Brain microvascular endothelial cell (primary cell): ENCODE results near the gene PDSS2.
"Not testable (repeated sequence)": the region's sequence is repeated elsewhere in the genome, so short reads cannot be mapped to it uniquely, and the experiment has no call there.

Experiments
- DNase-seq: peaks from one replicate; pipeline ENCODE4 v3.0.0-alpha.2; 2020
- H3K27ac ChIP-seq: fragments of 250-450 bp; sonication (Bioruptor Pico); 2 replicates; pipeline ENCODE4 v1.5.1; 2020; ENCODE audit warnings: mild to moderate bottlenecking, moderate library complexity
- H3K27me3 ChIP-seq: fragments of 250-450 bp; sonication (Bioruptor Pico); replicated peaks from 2 replicates; pipeline ENCODE4 v1.5.1; 2020; ENCODE audit warnings: mild to moderate bottlenecking
- H3K36me3 ChIP-seq: fragments of 250-450 bp; sonication (Bioruptor Pico); replicated peaks from 2 replicates; pipeline ENCODE4 v1.5.1; 2020; ENCODE audit warnings: mild to moderate bottlenecking
- H3K4me3 ChIP-seq: 2 replicates; pipeline ENCODE4 v1.5.1; 2011; ENCODE audit warnings: low read depth, mild to moderate bottlenecking, control low read depth, low read length, moderate library complexity
- in situ Hi-C: cut with HindIII; loops from 2 replicates; pipeline ENCODE4 v1.10.0; 2017; ENCODE audit warnings: low sequenced_read_pairs, low pct_ligation_motif_present
- TF ChIP-seq, protein P1 (sequence below): IDR thresholded peaks from 2 replicates; pipeline ENCODE4 v1.5.1; 2011; ENCODE audit warnings: low read depth, mild to moderate bottlenecking, moderate library complexity, low read length, control low read depth, inconsistent platforms; ENCODE audit errors: missing control alignments

PDSS2 gene

DNA sequence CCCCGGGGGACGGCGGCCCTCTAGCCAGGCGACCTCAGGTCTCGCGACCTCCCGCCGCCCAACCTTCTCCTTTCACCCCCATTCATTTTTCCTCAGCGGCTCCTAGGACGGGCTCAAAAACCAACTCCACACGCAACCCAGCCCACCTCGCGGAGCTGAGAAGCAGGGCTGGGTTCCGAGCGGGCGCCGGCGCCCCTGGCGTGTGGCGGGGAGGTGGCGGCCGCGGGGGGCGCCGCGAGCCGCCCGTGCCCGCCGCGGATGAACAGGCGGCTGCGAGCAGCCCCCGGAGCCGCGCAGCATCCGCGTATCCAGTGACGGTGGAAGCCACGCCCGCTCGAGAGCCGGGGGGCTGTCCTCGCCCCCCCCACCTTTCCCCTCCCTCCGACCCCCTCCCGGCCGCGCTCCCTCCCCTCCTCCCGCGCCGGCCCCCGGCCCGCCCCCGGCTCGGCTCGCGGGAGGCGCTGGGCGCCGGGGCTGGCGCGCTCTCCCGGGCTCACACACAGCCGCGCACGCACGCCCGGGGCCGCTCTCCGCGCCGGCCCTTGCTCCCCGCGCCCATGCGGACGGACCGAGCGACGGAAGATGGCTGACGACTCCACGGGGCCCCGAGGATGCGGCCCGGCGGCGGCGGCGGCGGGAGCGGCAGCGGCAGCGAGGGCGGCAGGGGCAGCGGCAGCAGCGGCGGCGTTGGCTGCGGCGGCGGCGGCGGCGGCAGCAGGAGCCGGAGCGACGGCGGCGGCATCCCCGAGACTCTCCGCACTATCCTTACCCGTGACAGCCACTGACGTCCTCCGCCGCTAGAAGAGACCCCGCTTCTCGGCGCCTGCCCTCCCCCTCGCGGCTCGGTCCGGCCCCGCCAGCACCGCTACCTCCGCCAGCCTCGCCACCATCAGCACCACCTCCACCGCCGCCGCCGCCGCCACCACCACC lies 30.5 kb upstream of the PDSS2 start, which contains the start of gene SOBP:
TSS of gene SOBP (plus strand) at position 482 of the 930 bp plus-strand sequence. CDS start 500 bp downstream, outside the sequence.
- TF ChIP-seq, protein P1, sequence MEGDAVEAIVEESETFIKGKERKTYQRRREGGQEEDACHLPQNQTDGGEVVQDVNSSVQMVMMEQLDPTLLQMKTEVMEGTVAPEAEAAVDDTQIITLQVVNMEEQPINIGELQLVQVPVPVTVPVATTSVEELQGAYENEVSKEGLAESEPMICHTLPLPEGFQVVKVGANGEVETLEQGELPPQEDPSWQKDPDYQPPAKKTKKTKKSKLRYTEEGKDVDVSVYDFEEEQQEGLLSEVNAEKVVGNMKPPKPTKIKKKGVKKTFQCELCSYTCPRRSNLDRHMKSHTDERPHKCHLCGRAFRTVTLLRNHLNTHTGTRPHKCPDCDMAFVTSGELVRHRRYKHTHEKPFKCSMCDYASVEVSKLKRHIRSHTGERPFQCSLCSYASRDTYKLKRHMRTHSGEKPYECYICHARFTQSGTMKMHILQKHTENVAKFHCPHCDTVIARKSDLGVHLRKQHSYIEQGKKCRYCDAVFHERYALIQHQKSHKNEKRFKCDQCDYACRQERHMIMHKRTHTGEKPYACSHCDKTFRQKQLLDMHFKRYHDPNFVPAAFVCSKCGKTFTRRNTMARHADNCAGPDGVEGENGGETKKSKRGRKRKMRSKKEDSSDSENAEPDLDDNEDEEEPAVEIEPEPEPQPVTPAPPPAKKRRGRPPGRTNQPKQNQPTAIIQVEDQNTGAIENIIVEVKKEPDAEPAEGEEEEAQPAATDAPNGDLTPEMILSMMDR = no peak
- in situ Hi-C loops = no loop called here
- Histone ChIP-seq H3K4me3 (peak within 1 kb of the TSS; percentile 57), H3K27ac (no peak within 1 kb of the TSS), H3K27me3 (peaks cover 8% of the 10 kb centered on the region), H3K36me3 (no peaks in the 10 kb centered on the region)
- DNase-seq = no peak

DNA sequence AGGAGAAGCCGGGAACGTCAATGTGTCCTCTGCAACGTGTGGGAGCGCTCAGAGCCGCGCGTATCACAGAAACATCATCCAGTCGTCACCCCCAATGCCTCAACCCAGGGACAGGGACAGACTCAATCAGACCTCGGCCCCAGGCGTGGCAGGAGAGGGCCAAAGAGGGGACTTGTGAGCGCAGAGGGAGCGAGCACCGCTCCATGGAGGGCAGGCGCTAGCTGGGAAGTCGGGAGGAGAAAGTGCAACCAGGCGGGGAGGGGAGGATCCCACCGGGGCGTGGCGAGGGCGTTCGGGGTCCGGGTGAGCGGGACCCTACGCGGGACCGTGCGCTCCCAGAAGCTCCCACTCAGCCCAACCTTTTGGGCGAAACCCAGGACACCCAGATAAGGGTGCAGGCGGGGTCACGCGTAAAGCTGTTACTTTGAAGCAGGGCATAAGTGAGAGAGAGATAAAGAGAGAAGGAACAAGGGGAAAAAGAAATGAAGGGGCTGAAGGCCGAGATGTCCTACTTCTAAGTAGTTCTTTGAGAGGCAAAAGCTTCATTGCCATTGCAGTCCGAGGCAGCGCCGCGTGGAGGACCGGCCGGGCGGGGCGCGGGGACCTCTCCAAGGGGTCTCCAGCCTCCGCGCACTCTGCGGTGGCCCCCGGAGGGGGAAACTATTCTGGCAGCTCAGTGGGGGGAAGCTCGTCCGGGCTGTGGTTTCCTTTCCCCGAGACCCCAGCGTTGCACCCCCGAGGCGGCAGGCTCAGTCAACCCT lies 29.7 kb upstream of the PDSS2 start:
- peak overlapping the region; percentile 57 for H3K4me3 ChIP-seq
- peaks cover 8% of the 10 kb centered on the region for H3K27me3 ChIP-seq
- in situ Hi-C loops = no loop called here
- TF ChIP-seq, protein P1 = no peak
- no peaks in the 10 kb centered on the region for H3K36me3 ChIP-seq
- H3K27ac ChIP-seq = no peak overlapping the region
- DNase-seq = no peak

DNA sequence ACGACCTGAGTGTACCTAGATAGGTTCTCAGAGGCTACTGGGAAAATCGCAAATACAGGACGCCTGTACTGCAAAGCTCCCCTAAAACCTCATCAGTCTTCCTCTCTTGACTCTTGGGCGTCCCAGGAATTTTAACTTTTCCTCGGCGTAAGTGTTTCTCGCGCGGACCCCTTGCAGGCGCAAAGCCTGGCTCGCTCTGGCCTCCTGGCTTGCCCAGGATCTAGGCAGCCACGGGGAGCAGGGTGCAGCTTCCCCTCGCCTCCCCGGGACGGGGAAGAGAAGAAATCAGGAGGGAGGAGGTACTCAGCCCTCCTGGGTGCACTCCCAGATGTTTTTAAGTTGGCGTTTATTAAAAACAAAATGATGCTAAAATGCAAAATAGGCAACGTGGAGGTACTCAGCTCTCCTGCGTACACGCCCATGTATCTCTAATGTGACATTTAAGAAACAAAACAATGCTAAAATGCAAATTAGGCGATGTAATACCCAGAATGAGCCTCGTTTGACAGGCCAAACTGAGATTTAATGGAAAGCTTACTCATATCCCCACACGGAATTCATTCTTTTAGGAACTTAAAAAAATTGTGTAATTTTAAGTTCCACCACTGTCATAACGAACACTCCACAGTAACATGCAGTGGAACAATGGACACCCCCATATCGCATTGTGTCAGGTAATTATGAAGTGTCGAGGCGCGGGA lies 29.0 kb upstream of the PDSS2 start:
- DNase-seq = no peak
- Histone ChIP-seq H3K27ac (no peak overlapping the region), H3K4me3 (peak overlapping the region; percentile 57), H3K27me3 (peaks cover 8% of the 10 kb centered on the region), H3K36me3 (no peaks in the 10 kb centered on the region)
- TF ChIP-seq, protein P1 = no peak
- in situ Hi-C loops = no loop called here

DNA sequence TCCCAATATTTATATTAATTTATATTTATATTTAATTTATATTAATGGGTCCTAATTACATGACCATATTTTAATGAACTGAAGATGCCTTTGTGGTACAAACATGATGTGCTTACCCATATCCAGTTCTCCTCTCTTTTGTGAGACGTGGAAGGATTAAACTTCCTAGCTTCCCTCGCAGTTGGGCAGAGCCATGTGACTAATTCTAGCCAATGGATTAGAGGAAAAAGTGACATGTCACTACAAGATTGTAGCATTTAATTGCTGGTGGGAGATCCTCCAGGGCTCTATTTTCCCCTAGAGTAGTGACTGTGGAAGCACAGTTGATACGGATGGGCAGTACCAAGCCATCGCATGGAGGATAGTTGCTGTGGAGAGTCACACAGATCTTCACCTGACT lies 25.8 kb upstream of the PDSS2 start:
- H3K36me3 ChIP-seq = no peaks in the 10 kb centered on the region
- DNase-seq = no peak
- H3K4me3 ChIP-seq = no peak overlapping the region
- TF ChIP-seq, protein P1 = no peak
- in situ Hi-C loops = no loop called here
- H3K27me3 ChIP-seq = peaks cover 10% of the 10 kb centered on the region
- H3K27ac ChIP-seq = no peak overlapping the region

DNA sequence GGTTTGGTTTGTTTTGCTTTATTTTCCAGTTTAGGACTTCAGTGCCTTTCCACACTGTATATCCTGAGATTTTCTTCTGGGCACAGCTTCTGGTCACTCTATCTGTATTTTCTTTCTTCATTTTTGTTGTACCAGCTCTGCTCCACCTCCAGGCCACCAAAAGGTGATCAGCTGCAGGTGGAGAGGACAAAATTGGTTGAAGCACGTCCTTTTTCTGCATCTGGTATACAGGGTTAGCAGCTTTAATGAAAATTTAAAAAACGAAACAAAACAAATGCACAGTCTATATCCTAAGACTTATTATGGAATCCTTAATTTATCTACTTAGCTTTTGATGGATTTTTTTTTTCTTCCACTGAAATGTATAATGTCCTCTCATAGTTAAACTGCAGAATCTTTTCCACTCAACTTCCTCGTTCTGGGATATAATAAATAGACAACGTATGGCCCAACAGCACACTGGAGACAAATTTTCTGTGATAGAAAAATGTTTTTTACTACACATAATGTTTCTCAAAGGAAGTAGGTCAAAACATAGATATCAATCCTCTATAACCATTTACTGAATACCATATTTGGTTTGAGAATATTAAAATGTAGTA lies 19.8 kb upstream of the PDSS2 start:
- in situ Hi-C loops = no loop called here
- peaks cover 2% of the 10 kb centered on the region for H3K27me3 ChIP-seq
- TF ChIP-seq, protein P1 = no peak
- no peaks in the 10 kb centered on the region for H3K36me3 ChIP-seq
- H3K27ac ChIP-seq = no peak overlapping the region
- DNase-seq = no peak
- H3K4me3 ChIP-seq = no peak overlapping the region

DNA sequence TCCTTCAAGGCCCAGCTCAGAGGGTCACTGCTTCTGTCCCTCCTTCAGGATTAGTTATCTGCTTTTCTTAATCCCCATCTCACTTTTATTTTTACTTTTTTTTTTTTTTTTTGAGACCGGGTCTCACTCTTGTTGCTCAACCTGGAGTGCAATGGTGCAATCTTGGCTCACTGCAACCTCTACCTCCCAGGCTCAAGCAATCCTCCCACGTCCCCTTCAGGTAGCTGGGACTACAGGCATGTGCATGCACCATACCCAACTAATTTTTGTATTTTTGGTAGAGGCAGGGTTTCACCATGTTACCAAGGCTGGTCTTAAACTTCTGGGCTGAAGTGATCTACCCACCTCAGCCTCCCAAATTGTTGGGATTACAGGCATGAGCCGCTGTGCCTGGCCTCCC lies 16.5 kb upstream of the PDSS2 start:
- H3K4me3 ChIP-seq, H3K27me3 ChIP-seq, H3K27ac ChIP-seq, DNase-seq, in situ Hi-C loops, H3K36me3 ChIP-seq: not testable (repeated sequence)

DNA sequence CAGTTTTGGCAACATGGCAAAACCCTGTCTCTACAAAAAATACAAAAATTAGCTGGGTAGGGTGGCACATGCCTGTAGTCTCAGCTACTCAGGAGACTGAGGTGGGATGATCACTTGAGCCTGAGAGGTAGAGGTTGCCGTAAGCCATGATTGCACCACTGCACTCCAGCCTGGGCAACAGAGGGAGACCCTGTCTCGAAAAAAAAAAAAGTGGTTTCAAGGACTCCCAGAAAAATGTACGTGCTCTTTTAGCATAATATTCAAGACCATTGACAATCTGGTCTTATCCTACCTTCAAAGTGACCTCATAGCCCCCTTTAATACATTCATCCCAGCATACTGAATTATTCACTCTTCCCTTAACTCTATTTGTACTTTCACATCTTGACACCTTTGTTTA lies 16.0 kb upstream of the PDSS2 start:
- H3K27me3 ChIP-seq, H3K36me3 ChIP-seq, DNase-seq, in situ Hi-C loops, H3K4me3 ChIP-seq, H3K27ac ChIP-seq: not testable (repeated sequence)
